WTC11 (cell line): ENCODE measurements around the gene EEF2K.

ENCODE experiments used
- CTCF ChIP-seq: fragments of 200-600 bp; IDR thresholded peaks from 2 replicates; pipeline ENCODE4 v1.8.0; 2022; ENCODE audit warnings: antibody characterized with exemption
- NFYB ChIP-seq: sonication (generic); formaldehyde crosslinking; conservative IDR thresholded peaks from 2 replicates; pipeline ENCODE4 v1.8.0; 2022; ENCODE audit warnings: low read depth, missing genetic modification reagents

- no peak for TF ChIP-seq CTCF
- no peak for TF ChIP-seq NFYB
These were observed 15.1 kb upstream of the EEF2K start for GRCh38 chr16:22190776-22191531.
